BLaER1 (cell line): ENCODE results near the gene NUP210L.

ENCODE experiments used
- H3K27ac ChIP-seq: shearing (Covaris generic); formaldehyde crosslinking; 2 replicates; pipeline ENCODE4 v1.8.1; 2022
- H3K27me3 ChIP-seq: shearing (Covaris generic); formaldehyde crosslinking; 2 replicates; pipeline ENCODE4 v1.8.1; 2022
- H3K36me3 ChIP-seq: shearing (Covaris generic); formaldehyde crosslinking; 2 replicates; pipeline ENCODE4 v1.8.1; 2022
- H3K4me1 ChIP-seq: shearing (Covaris generic); formaldehyde crosslinking; 2 replicates; pipeline ENCODE4 v1.8.1; 2022
- H3K4me2 ChIP-seq: shearing (Covaris generic); formaldehyde crosslinking; 2 replicates; pipeline ENCODE4 v1.8.1; 2022
- H3K4me3 ChIP-seq: shearing (Covaris generic); formaldehyde crosslinking; 2 replicates; pipeline ENCODE4 v1.8.1; 2022
- H3K9ac ChIP-seq: shearing (Covaris generic); formaldehyde crosslinking; 2 replicates; pipeline ENCODE4 v1.8.1; 2022
- H3K9me3 ChIP-seq: shearing (Covaris generic); formaldehyde crosslinking; 2 replicates; pipeline ENCODE4 v1.8.1; 2022
- H4K20me1 ChIP-seq: shearing (Covaris generic); formaldehyde crosslinking; 2 replicates; pipeline ENCODE4 v1.8.1; 2022
- Cebpa-rat ChIP-seq: shearing (Covaris generic); IDR thresholded peaks from 2 replicates; pipeline ENCODE4 v1.8.1; 2022

Gene NUP210L

GRCh38 chr1:153973525-153973924 is 181.3 kb downstream of the NUP210L start:
- Histone ChIP-seq H3K4me3 (no peak overlapping the region), H3K27ac (no peak overlapping the region), H4K20me1 (peaks cover 15% of the 10 kb centered on the region; the same call in 1 of the 2 replicates), H3K4me2 (no peak overlapping the region), H3K4me1 (peaks cover 75% of the 10 kb centered on the region), H3K36me3 (peaks cover 48% of the 10 kb centered on the region), H3K9me3 (no peaks in the 10 kb centered on the region), H3K27me3 (no peaks in the 10 kb centered on the region), H3K9ac (no peak overlapping the region)
- no peak for TF ChIP-seq Cebpa-rat

- Histone ChIP-seq H3K9ac (no peak overlapping the region), H3K36me3 (peaks cover 48% of the 10 kb centered on the region), H3K9me3 (no peaks in the 10 kb centered on the region), H3K4me2 (no peak overlapping the region), H3K4me1 (peaks cover 70% of the 10 kb centered on the region), H3K27me3 (no peaks in the 10 kb centered on the region), H4K20me1 (peaks cover 15% of the 10 kb centered on the region; the same call in 1 of the 2 replicates), H3K4me3 (no peak overlapping the region), H3K27ac (no peak overlapping the region)
- no peak for TF ChIP-seq Cebpa-rat
Measured at GRCh38 chr1:153973071-153973470, 181.8 kb downstream of the NUP210L start.

- Histone ChIP-seq H3K27me3 (no peaks in the 10 kb centered on the region), H3K4me1 (peaks cover 67% of the 10 kb centered on the region), H3K9ac (no peak overlapping the region), H3K4me3 (no peak overlapping the region), H3K36me3 (peaks cover 39% of the 10 kb centered on the region), H3K4me2 (peak overlapping the region; percentile 53), H4K20me1 (peaks cover under 1% of the 10 kb centered on the region; the same call in 1 of the 2 replicates), H3K27ac (no peak overlapping the region), H3K9me3 (no peaks in the 10 kb centered on the region)
- TF ChIP-seq Cebpa-rat = no peak
Measured at GRCh38 chr1:153970346-153970745, 184.5 kb downstream of the NUP210L start.

- no peak for TF ChIP-seq Cebpa-rat
- peak overlapping the region; percentile 71 for H3K4me3 ChIP-seq
- peak overlapping the region; percentile 91 for H3K4me2 ChIP-seq
- no peaks in the 10 kb centered on the region for H3K9me3 ChIP-seq
- no peaks in the 10 kb centered on the region for H4K20me1 ChIP-seq
- H3K4me1 ChIP-seq = peaks cover 70% of the 10 kb centered on the region
- H3K9ac ChIP-seq = peak overlapping the region; percentile 83
- H3K27ac ChIP-seq = peak overlapping the region; percentile 85
- H3K36me3 ChIP-seq = peaks cover 26% of the 10 kb centered on the region
- H3K27me3 ChIP-seq = no peaks in the 10 kb centered on the region
Measured at GRCh38 chr1:153968972-153969371, 185.9 kb downstream of the NUP210L start.

- H3K4me3 ChIP-seq = peak overlapping the region; percentile 71
- no peaks in the 10 kb centered on the region for H3K27me3 ChIP-seq
- H3K9me3 ChIP-seq = no peaks in the 10 kb centered on the region
- no peaks in the 10 kb centered on the region for H4K20me1 ChIP-seq
- no peak for TF ChIP-seq Cebpa-rat
- peak overlapping the region; percentile 91 for H3K4me2 ChIP-seq
- H3K4me1 ChIP-seq = peaks cover 72% of the 10 kb centered on the region
- H3K36me3 ChIP-seq = peaks cover 20% of the 10 kb centered on the region
- H3K9ac ChIP-seq = peak overlapping the region; percentile 83
- peak overlapping the region; percentile 85 for H3K27ac ChIP-seq
Measured at GRCh38 chr1:153968408-153968807, 186.5 kb downstream of the NUP210L start.

GRCh38 chr1:153968000-153968363 is 186.9 kb downstream of the NUP210L start:
- peak overlapping the region; percentile 83 for H3K9ac ChIP-seq
- peak overlapping the region; percentile 91 for H3K4me2 ChIP-seq
- H3K27ac ChIP-seq = peak overlapping the region; percentile 85
- peak overlapping the region; percentile 71 for H3K4me3 ChIP-seq
- no peaks in the 10 kb centered on the region for H3K9me3 ChIP-seq
- no peaks in the 10 kb centered on the region for H4K20me1 ChIP-seq
- TF ChIP-seq Cebpa-rat = no peak
- no peaks in the 10 kb centered on the region for H3K27me3 ChIP-seq
- H3K36me3 ChIP-seq = peaks cover 16% of the 10 kb centered on the region
- peaks cover 69% of the 10 kb centered on the region for H3K4me1 ChIP-seq

- H3K36me3 ChIP-seq = peaks cover 10% of the 10 kb centered on the region
- TF ChIP-seq Cebpa-rat = no peak
- peak within 1 kb of the TSS; percentile 90 for H3K27ac ChIP-seq
- peaks cover 69% of the 10 kb centered on the region for H3K4me1 ChIP-seq
- no peaks in the 10 kb centered on the region for H3K9me3 ChIP-seq
- no peaks in the 10 kb centered on the region for H4K20me1 ChIP-seq
- H3K4me3 ChIP-seq = peak within 1 kb of the TSS; percentile 71
- no peaks in the 10 kb centered on the region for H3K27me3 ChIP-seq
- H3K4me2 ChIP-seq = peak within 1 kb of the TSS; percentile 100
- H3K9ac ChIP-seq = peak within 1 kb of the TSS; percentile 83
Measured at GRCh38 chr1:153967107-153967999, 187.5 kb downstream of the NUP210L start, which contains the start of gene CREB3L4. CREB3L4 (plus strand) TSS chr1:153967902; CDS start chr1:153968526, 624 bp downstream.

GRCh38 chr1:153963850-153964331 is 191.0 kb downstream of the NUP210L start:
- no peaks in the 10 kb centered on the region for H4K20me1 ChIP-seq
- peak overlapping the region; percentile 89 for H3K9ac ChIP-seq
- H3K4me1 ChIP-seq = peaks cover 72% of the 10 kb centered on the region
- H3K4me3 ChIP-seq = peak overlapping the region; percentile 80
- TF ChIP-seq Cebpa-rat = no peak
- peak overlapping the region; percentile 100 for H3K4me2 ChIP-seq
- H3K27ac ChIP-seq = peak overlapping the region; percentile 78
- no peaks in the 10 kb centered on the region for H3K27me3 ChIP-seq
- no peaks in the 10 kb centered on the region for H3K9me3 ChIP-seq
- peaks cover 19% of the 10 kb centered on the region for H3K36me3 ChIP-seq

GRCh38 chr1:153963030-153963849 is 191.6 kb downstream of the NUP210L start, which contains the start of gene SLC39A1:
SLC39A1 (minus strand) TSS chr1:153963537; CDS start chr1:153962715, 822 bp downstream.
- Histone ChIP-seq H3K27ac (peak within 1 kb of the TSS; percentile 78), H3K9ac (peak within 1 kb of the TSS; percentile 89), H4K20me1 (no peaks in the 10 kb centered on the region), H3K4me2 (peak within 1 kb of the TSS; percentile 100), H3K27me3 (no peaks in the 10 kb centered on the region), H3K4me1 (peaks cover 71% of the 10 kb centered on the region), H3K36me3 (peaks cover 19% of the 10 kb centered on the region), H3K4me3 (peak within 1 kb of the TSS; percentile 80), H3K9me3 (no peaks in the 10 kb centered on the region)
- TF ChIP-seq Cebpa-rat = no peak
